GM12878 (cell line): Measurements from ENCODE around the gene ZNF548. TPM values are rescaled to one million over a fixed set of nuclear protein-coding genes. Genes with fewer than 3 reads are reported as not detected.
A peak's percentile ranks its signal among the peaks of the same experiment; 100 is the strongest.

ENCODE experiments used
- ATAC-seq: fragments of 200-7000 bp; cut with Tn5 transposase; 3 replicates; pipeline ENCODE4 v1.9.1; 2020; ENCODE audit warnings: mild to moderate bottlenecking, moderate library complexity
- BruUV-seq: library from RNA; stranded (reverse); fragments of 400-500 nt; replicated peaks from 2 replicates; lab custom pipeline; 2021; lab: Mats Ljungman, UMichigan
- CTCF ChIA-PET: fragments of 300-600 bp; sonication (Branson Sonifier 250); formaldehyde crosslinking; extraction: SDS; loops from one replicate; lab custom pipeline; 2021; ENCODE audit warnings: inconsistent platforms; lab: Yijun Ruan, JAX
- POLR2A ChIA-PET: fragments of 350-600 bp; formaldehyde crosslinking; extraction: SDS; loops from one replicate; lab custom pipeline; 2021; ENCODE audit warnings: inconsistent platforms; lab: Charles Lee
- RAD21 ChIA-PET: fragments of 300-600 bp; sonication (Branson Sonifier 250); formaldehyde crosslinking; loops from one replicate; lab custom pipeline; 2023; ENCODE audit warnings: antibody characterized with exemption; ENCODE audit not compliant: unreplicated experiment; lab: Charles Lee
- SMC1A ChIA-PET: fragments of 300-600 bp; sonication (Branson Sonifier 250); formaldehyde crosslinking; loops from one replicate; lab custom pipeline; 2023; ENCODE audit not compliant: unreplicated experiment, uncharacterized antibody; lab: Charles Lee
- DNase-seq: peaks from one replicate; pipeline ENCODE4 v3.0.0-alpha.2; 2011; ENCODE audit warnings: low read depth, low spot score
- FAIRE-seq: peaks from 3 replicates; lab custom pipeline; 2011; peaks lifted over from hg19 to GRCh38; lab: Jason Lieb, UNC
- H2AFZ ChIP-seq: 2 replicates; pipeline ENCODE4 v1.6.0; 2011; ENCODE audit warnings: low read depth, low read length, control low read depth; ENCODE audit not compliant: control insufficient read depth
- H3K27ac ChIP-seq: 2 replicates; pipeline ENCODE4 v1.5.1; 2011; ENCODE audit warnings: control low read depth; ENCODE audit not compliant: control insufficient read depth, insufficient read depth
- H3K27me3 ChIP-seq, 2 experiments: replicated peaks in 1 of 2; 2 replicates each; pipeline versions ENCODE4 v1.6.0 to v1.6.1; 2011; ENCODE audit warnings: low read length in 1 of 2; ENCODE audit not compliant: control insufficient read depth in 2 of 2, insufficient read depth in 2 of 2
- H3K36me3 ChIP-seq, 2 experiments: 2 replicates each; pipeline ENCODE4 v1.5.1; 2011; ENCODE audit warnings: low read length in 1 of 2; ENCODE audit not compliant: control insufficient read depth in 2 of 2, insufficient read depth in 2 of 2
- H3K4me1 ChIP-seq: 2 replicates; pipeline ENCODE4 v1.6.1; 2011; ENCODE audit warnings: mild to moderate bottlenecking, low read length, moderate library complexity, mixed read lengths; ENCODE audit not compliant: control insufficient read depth, insufficient read depth
- H3K4me2 ChIP-seq: 2 replicates; pipeline ENCODE4 v1.6.0; 2011; ENCODE audit warnings: control low read depth; ENCODE audit not compliant: control insufficient read depth, insufficient read depth
- H3K4me3 ChIP-seq: fragments of 200-600 bp; sonication (generic); 2 replicates; pipeline ENCODE4 v1.5.1; 2016
- H3K79me2 ChIP-seq: 2 replicates; pipeline ENCODE4 v1.6.0; 2011; ENCODE audit warnings: low read length; ENCODE audit not compliant: control insufficient read depth, insufficient read depth
- H3K9ac ChIP-seq: 2 replicates; pipeline ENCODE4 v1.8.0; 2011; ENCODE audit warnings: low read length, control low read depth, mixed read lengths; ENCODE audit not compliant: control insufficient read depth, insufficient read depth
- H3K9me3 ChIP-seq: replicated peaks from 3 replicates; pipeline ENCODE4 v1.5.1; 2011; ENCODE audit warnings: mild to moderate bottlenecking, low read length; ENCODE audit not compliant: control insufficient read depth, insufficient read depth
- H4K20me1 ChIP-seq: 2 replicates; pipeline ENCODE4 v1.6.0; 2011; ENCODE audit not compliant: control insufficient read depth, insufficient read depth
- ATF7 ChIP-seq: fragments of 450-650 bp; IDR thresholded peaks from 2 replicates; pipeline ENCODE4 v1.6.1; 2016; ENCODE audit warnings: low read depth, mild to moderate bottlenecking
- EP300 ChIP-seq, 2 experiments: fragments of 150-350 bp in 1 of 2; IDR thresholded peaks; 2 replicates each; pipeline ENCODE4 v1.6.1; 2011 to 2012; ENCODE audit warnings: low read depth in 2 of 2, low read length in 2 of 2, borderline replicate concordance in 1 of 2, improper control_type of control experiment in 1 of 2, inconsistent platforms in 1 of 2; ENCODE audit not compliant: control insufficient read depth in 1 of 2
- FOS ChIP-seq: IDR thresholded peaks from 3 replicates; pipeline ENCODE4 v1.6.1; 2011; ENCODE audit warnings: borderline replicate concordance; ENCODE audit not compliant: insufficient read length; ENCODE audit errors: extremely low read depth
- FOXM1 ChIP-seq: IDR thresholded peaks from 2 replicates; pipeline ENCODE4 v1.6.1; 2012; ENCODE audit warnings: low read depth, mild to moderate bottlenecking, inconsistent platforms, low read length, moderate library complexity
- GABPA ChIP-seq: IDR thresholded peaks from 2 replicates; pipeline ENCODE4 v1.6.1; 2014; ENCODE audit warnings: antibody characterized with exemption, low read depth, mild to moderate bottlenecking, inconsistent platforms
- MLLT1 ChIP-seq: fragments of 450-650 bp; IDR thresholded peaks from 2 replicates; pipeline ENCODE4 v1.6.1; 2016; ENCODE audit warnings: mild to moderate bottlenecking
- MTA2 ChIP-seq: fragments of 450-650 bp; IDR thresholded peaks from 2 replicates; pipeline ENCODE4 v1.6.1; 2016; ENCODE audit warnings: low read depth, mild to moderate bottlenecking, moderate library complexity
- NFXL1 ChIP-seq: fragments of 450-650 bp; IDR thresholded peaks from 2 replicates; pipeline ENCODE4 v1.6.1; 2017; ENCODE audit warnings: antibody characterized with exemption, mild to moderate bottlenecking, borderline replicate concordance
- POU2F2 ChIP-seq: IDR thresholded peaks from 3 replicates; pipeline ENCODE4 v1.6.1; 2011; ENCODE audit warnings: low read depth, mild to moderate bottlenecking, low read length, borderline replicate concordance
- RAD51 ChIP-seq: fragments of 450-650 bp; IDR thresholded peaks from 2 replicates; pipeline ENCODE4 v1.6.1; 2016; ENCODE audit warnings: moderate library complexity, mild to moderate bottlenecking, inconsistent platforms
- RELB ChIP-seq: fragments of 450-650 bp; IDR thresholded peaks from 2 replicates; pipeline ENCODE4 v1.6.1; 2017; ENCODE audit warnings: low read depth, mild to moderate bottlenecking, moderate library complexity
- SP1 ChIP-seq: IDR thresholded peaks from one replicate; pipeline ENCODE4 v1.6.1; 2011; ENCODE audit warnings: low read depth, low read length
- TARDBP ChIP-seq: IDR thresholded peaks from 2 replicates; pipeline ENCODE4 v1.6.1; 2016; ENCODE audit warnings: borderline replicate concordance
- ZBED1 ChIP-seq: IDR thresholded peaks from 2 replicates; pipeline ENCODE4 v1.6.1; 2016; ENCODE audit warnings: borderline replicate concordance
- ZNF217 ChIP-seq: fragments of 450-650 bp; IDR thresholded peaks from 2 replicates; pipeline ENCODE4 v1.6.1; 2017; ENCODE audit warnings: antibody characterized with exemption, mild to moderate bottlenecking
- ZNF592 ChIP-seq: fragments of 450-650 bp; IDR thresholded peaks from 2 replicates; pipeline ENCODE4 v1.6.1; 2017; ENCODE audit warnings: mild to moderate bottlenecking, moderate library complexity
- WGBS: methylation state at CpG from one replicate; pipeline ENCODE4 v1.1.6; 2016; ENCODE audit warnings: low lambda C conversion rate; ENCODE audit not compliant: insufficient replicate concordance, insufficient coverage; ENCODE audit errors: missing lambda C conversion rate; 5-methylcytosine and 5-hydroxymethylcytosine counted together
- in situ Hi-C: fragments of 300-500 bp; cut with MboI; formaldehyde crosslinking; loops from 9 replicates; pipeline ENCODE4 v1.14.3; 2018; ENCODE audit warnings: mixed read lengths
- intact Hi-C: fragments of 100-400 bp; cut with micrococcal nuclease; formaldehyde crosslinking; loops from one replicate; pipeline ENCODE4 v1.14.2; 2022; ENCODE audit not compliant: unreplicated experiment
- polyA plus RNA-seq, 11 experiments: library from polyadenylated mRNA; depleted of rRNA in 4 of 11; unstranded in 6 of 11; stranded (reverse) in 5 of 11; fragments of >200 nt; fragmentation: Nextera tagmentation in 4 of 11; fragmentation: Illumina TruSeq in 1 of 11; extraction: Ambion mirVana in 4 of 11; extraction: Trizol in 1 of 11; gene quantifications; 1 replicate in 1 of 11; 2 replicates in 10 of 11; pipeline versions ENCODE4 v1.2.1 to v1.2.3, GENCODE V29; 2011 to 2016; ENCODE audit warnings: inconsistent platforms in 2 of 11, missing spikeins in 2 of 11, low read depth in 1 of 11
- total RNA-seq, 4 experiments: library from RNA; depleted of rRNA in 3 of 4; stranded (reverse); fragments of >200 nt in 3 of 4; fragmentation: Illumina TruSeq in 1 of 4; extraction: Trizol in 1 of 4; gene quantifications; 2 replicates each; pipeline versions ENCODE4 v1.2.1 to v1.2.3, GENCODE V29; 2013 to 2021

Gene ZNF548
- total and polyA plus RNA-seq, 10 of the 15 experiments (the other 5 are each of a cell fraction or from before 2014, with no cell fraction given): 3.9 to 44.8 (median 16.5) TPM

GRCh38 chr19:57389194-57389729, 392 bp upstream of the ZNF548 start (continued):
- TF ChIP-seq EP300 (IDR thresholded peaks at IDR 0.05; ENCODE audit: borderline replicate concordance in 1 of 2, control insufficient read depth in 1 of 2, low read depth in 2 of 2, low read length in 2 of 2) (no peak), RAD51 (no peak; the same call in 1 of the 2 replicates), RELB (peak; percentile 75; the same call in 1 of the 2 replicates), MTA2 (0 out of 2 replicates have a peak, but pooled peaks have one; percentile 7), TARDBP (peak; percentile 11; the same call in 1 of the 2 replicates), FOXM1 (no peak), MLLT1 (peak; percentile 89)

- Histone ChIP-seq H3K79me2 (peaks cover 22% of the 10 kb centered on the region), H2AFZ (no peak overlapping the region), H3K36me3 (peaks cover 14 to 30% of the 10 kb centered on the region in 2 experiments), H3K9ac (no peak overlapping the region), H3K27ac (no peak overlapping the region), H3K4me3 (no peak overlapping the region), H3K4me1 (peaks cover 3% of the 10 kb centered on the region; the same call in 1 of the 2 replicates), H3K9me3 (peaks cover 17% of the 10 kb centered on the region), H3K4me2 (no peak overlapping the region), H3K27me3 (no peaks in the 10 kb centered on the region), H4K20me1 (no peaks in the 10 kb centered on the region)
- no TSS peak for BruUV-seq
- in situ Hi-C loops (no loop called here), intact Hi-C loops (no loop called here)
- ChIA-PET SMC1A (interaction anchor here (2.9 kb wide), 1 partner anchor 10 kb away, joined by 9 read pairs; no protein-coding TSS in a partner anchor), CTCF (no interaction called here), RAD21 (no interaction called here), POLR2A (interaction anchor here (0.6 kb wide), 1 partner anchor 29 kb away, joined by 5 read pairs; no protein-coding TSS in a partner anchor)
- DNase-seq (no peak), ATAC-seq (no peak), FAIRE-seq (no peak)
- 93% methylated on average over 5 of the region's 5 CpGs for WGBS
- no peak for TF ChIP-seq ZNF217
- TF ChIP-seq ZNF592: no peak
- TF ChIP-seq NFXL1: no peak
- no peak for TF ChIP-seq FOS
- no peak for TF ChIP-seq GABPA
- TF ChIP-seq ZBED1: no peak
- TF ChIP-seq POU2F2: no peak
- TF ChIP-seq SP1: no peak
- no peak for TF ChIP-seq ATF7
These were observed 6.1 kb downstream of the ZNF548 start for GRCh38 chr19:57395710-57396109.
